NCI-H2196 treated with DMSO at 0.1 percent for 48 hours (cell line): Measurements from ENCODE around the gene OR2G3.

Source experiments
- DNase-seq: peaks from one replicate; lab custom pipeline; 2025; ENCODE audit not compliant: unreplicated experiment; lab: John Stamatoyannopoulos, UW

Gene OR2G3

DNA sequence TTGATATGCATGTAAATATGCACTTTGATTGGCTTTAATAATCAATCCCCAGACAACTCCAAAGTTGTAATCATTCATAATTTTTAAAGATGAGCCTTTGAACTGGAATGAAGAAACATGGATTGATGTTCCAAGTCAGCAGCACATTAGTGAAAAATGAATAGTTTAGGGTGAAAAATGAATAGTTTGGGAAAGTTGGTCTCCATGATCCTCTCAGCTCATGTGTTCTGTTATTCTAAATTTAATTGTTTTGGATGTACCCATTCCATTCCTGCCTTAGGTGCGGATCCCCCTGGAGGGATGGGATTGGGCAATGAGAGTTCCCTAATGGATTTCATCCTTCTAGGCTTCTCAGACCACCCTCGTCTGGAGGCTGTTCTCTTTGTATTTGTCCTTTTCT is at the start of gene OR2G3:
TSS of gene OR2G3 (plus strand) at position 301 of the 400 bp plus-strand sequence. CDS start at position 301, 0 bp downstream.
- DNase-seq, result no peak

DNA sequence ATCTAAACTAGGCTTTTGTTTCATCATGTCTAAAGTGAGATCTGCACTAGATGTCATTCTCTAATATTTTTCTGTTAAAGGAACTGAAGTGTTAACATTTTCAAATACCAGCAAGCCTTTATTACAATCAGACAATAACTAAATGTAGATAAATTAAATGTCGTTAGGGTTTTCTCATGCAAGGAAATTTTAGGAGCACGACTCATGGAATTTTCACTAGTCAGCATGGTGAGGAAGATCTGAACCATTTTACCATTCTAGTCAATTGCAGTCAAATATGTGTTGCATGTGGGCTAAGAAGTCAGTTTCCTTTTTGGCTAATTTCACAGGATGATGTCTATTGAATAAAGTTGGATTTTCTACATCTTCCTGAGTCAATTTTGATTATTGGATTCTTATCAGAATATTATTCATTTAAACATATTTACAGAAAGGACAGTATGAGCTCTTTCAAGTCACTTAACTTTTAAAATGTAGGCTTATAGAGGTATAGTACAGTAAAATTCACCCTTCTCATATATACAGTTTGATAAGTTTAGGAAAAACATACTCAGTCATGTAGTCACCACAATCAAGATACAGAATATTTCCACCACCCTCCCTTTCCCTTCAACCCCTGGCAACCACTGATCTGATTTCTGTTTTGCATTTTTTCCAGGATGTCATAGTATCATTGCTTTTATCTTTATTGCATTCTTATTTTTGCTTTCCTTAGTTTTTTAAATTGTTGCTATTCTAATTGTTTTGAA is 47.3 kb upstream of the OR2G3 start:
- no peak for DNase-seq

DNA sequence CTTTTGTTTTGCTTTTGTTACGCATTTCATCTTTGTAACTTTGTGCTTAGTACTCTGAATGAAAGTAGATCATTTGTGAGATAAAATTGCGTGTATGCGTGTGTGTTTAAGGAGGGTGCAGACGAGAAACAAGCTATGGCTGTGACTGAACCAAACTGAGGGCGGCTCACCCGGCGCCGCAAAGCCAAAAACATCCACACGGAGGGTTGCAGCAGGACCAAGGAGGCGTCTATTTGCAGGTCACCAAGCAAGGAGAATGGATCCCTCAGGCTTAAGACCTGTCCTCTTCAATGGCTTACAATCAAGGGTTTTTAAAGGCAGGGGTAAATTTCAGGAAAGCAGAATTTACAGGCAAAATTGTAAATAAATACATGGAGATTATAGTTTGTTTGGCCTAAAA is 43.7 kb upstream of the OR2G3 start:
- no peak for DNase-seq

DNA sequence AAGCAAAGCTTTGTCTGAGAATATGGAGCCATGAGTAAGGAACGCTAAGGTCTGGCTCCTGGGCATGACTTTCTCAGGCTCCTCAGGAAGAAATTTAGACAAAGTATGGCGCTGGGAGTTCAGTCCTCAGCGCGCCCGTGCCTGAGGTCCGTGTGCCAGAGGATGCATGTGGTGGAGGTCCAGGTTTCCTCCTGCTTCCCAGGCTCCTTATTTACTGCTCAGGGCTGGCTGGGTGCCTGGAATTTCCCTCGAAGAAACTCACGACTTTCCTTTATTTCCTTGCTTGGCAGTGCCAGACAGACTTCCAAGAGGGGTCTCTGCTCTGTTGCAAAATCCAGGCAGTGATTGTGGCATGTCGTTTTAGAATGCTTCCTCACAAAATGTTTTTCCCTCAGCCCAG is 43.2 kb upstream of the OR2G3 start:
- DNase-seq, result no peak

DNA sequence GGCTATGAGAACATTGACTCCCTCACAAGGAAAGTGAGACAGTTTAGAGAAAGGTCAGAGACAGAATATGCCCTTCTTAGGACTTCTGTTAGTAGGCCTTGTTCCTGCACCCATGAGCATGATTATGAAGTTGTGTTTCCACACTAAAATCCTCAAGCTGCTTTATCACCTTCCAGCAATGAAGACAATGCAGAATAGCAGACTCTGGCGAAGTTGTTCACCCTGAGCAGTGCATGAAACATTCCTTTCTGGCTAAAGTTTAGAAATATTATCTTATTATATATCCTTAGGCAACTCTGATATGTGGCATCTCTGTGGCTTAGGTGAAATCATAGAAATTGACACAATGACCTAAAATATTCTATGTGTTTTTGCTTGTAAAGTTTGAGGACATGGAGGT is 31.1 kb upstream of the OR2G3 start:
- no peak for DNase-seq

DNA sequence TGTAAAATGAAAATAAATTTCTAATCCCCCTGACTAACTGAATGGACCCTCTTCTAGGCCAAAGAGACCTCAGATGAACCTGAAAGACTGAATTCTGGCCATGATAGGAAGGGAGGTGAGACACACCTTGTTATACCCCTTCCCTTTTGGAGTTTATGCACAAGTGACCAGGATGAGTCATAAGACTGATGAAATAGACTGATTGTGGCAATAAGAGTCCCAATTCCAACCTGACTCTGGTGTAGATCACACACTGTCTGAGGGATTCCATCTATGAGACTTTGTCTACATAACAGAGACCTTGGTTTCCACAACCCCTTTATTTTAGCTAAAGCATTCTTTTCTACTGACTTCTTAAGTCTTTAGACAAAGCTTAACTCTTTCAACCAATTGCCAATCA is 30.7 kb upstream of the OR2G3 start:
- no peak for DNase-seq

DNA sequence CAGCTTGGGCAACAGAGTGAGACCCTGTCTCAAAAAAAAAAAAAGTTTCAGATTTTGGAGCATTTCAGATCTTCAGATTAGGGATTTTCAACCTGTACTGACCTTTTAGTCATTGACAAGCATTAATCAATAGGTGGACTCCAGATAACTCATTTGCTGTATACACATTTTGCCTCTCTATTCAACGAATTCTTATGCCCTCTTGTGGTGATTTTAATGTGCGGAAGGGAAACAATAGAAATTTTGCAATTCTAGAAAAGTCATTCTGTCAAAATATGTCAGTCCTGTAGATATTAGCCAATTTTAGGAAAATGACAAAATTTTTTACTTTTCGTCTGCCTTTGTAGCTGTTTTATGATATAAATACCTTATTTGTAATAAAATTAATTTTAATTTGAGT is 28.9 kb upstream of the OR2G3 start:
- DNase-seq, result no peak

DNA sequence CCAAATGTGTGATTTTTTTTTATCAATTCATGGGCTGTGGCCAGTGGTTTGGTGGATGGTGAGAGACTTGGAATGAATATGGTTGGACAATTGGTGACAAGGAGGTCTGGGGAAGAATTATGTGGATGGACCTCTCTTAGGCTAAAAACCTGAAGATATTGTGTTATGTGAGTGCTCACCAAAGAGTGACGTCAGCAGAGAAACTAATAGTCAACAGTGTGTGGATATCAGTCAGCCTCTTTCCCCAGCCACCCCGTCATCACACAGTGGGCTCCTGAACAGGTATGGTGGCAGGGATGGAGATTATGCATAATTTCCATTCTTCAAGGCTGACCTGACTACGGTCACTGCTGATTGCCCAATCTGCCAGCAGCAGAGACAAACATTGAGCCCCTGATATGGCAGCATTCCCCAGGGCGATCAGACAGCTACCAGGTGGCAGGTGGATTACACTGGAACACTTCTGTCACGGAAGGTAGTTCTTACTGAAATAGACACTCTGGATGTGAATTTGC is 26.4 kb upstream of the OR2G3 start:
- DNase-seq, result no peak

DNA sequence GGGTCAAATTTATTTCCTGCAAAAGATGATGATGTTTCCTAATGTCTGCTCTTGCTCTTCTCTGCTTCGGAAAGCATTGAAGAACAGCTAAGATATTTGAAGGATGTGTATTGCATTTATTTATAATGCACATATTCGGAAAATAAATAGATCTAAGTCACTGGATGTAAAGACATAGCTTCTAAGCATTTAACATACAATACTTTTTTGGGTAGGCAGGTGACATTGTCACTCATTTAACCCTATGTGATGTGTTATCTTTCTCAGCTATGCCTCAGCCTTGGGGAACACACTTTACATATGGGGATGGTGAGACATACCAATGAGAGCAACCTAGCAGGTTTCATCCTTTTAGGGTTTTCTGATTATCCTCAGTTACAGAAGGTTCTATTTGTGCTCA is 17.3 kb upstream of the OR2G3 start, which contains the start of gene OR2G2:
TSS of gene OR2G2 (plus strand) at position 301 of the 400 bp plus-strand sequence. CDS start at position 301, 0 bp downstream.
- no peak for DNase-seq

DNA sequence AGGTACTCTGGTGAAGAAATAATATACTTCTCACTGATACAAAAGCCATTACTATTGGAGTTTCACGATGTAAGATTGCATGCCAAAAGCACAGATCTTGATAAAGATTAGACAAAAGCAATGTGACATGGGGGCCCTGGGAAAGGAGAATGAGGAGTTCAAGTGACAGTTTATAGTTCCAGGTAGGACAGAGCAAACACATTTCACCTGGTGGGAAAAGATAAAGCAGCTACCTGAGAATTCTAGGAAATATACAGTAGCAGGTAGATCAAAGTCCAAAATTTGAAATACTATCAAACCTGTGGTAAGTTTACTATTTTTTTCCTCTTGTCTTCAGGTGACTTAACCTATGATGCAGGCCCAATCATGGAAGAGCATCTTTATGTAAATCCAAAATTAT is 8.0 kb downstream of the OR2G3 start:
- no peak for DNase-seq

DNA sequence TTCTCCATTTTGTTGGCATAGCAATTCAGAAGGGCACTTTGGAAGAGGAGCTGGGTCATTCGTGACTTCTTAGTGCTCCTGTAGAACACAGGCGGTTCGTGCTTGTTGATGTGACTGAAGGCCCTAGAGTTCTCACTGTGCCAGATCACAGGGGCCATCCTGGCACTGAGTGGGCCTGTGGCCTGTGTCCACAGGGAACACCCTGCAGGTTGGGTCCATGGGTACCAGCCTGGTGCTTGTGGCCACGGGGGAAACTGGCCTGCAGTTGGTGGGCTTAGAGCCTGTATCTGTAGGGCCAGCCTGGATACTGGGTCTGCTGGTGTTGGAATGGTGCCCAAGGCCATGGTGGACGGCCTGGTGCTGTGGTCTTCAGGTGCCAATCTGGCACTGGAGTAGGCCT is 9.2 kb downstream of the OR2G3 start:
- no peak for DNase-seq

DNA sequence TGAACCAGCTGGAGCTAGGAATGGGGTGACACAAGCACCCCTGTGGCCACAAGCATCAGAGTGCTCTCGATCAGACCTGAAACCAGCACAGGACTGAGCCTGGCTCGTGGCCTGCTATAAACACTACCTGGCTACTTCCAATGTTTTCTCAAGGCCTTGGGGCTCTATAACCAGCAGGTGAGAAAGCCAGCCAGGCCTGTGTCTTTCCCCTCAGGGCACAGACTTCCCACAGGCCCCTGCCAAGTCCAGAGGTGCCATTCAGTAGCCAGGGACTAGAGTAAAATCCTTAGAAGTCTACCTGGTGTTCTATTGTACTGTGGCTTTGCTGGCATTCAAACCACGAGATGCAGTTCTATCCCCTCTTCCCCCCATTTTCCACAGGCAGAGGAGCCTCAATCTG is 22.6 kb downstream of the OR2G3 start:
- no peak for DNase-seq

DNA sequence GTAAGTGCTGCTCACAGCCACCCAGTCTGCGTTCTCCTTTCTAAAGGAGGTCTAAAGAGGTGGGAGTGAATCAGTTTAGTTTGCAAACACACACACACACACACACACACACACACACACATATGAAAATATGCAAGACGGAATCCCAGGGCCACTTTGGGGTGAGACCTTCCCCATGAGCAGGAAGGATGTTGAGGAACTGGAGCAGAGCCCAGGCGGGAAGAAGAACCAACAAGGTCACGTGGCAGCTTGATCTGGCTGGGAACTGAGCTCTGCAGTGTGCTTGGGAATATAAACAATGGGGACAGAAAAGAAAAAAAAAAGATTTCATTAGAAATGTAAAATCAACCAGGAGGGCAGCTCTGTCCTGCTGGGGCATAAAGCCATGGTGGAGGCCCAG is 32.6 kb downstream of the OR2G3 start:
- no peak for DNase-seq

DNA sequence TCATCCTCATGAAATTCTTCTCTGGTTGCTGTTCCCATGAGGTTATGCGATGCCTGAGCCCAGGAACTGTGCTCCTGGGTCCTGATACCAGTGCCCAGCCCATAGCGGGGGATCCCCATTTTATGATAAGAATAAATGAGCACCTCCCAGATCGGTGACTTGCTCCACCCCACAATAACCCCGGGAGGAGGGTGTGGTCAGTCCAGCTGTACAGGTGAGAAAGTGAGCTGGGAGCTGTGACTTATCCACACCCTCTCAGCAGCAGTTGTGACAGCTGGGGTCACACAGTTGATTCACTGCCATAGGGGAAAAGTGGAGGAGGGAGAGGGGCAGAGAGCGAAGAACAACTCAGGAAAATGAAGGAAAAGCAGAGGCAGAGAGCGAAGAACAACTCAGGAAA is 33.4 kb downstream of the OR2G3 start:
- no peak for DNase-seq

DNA sequence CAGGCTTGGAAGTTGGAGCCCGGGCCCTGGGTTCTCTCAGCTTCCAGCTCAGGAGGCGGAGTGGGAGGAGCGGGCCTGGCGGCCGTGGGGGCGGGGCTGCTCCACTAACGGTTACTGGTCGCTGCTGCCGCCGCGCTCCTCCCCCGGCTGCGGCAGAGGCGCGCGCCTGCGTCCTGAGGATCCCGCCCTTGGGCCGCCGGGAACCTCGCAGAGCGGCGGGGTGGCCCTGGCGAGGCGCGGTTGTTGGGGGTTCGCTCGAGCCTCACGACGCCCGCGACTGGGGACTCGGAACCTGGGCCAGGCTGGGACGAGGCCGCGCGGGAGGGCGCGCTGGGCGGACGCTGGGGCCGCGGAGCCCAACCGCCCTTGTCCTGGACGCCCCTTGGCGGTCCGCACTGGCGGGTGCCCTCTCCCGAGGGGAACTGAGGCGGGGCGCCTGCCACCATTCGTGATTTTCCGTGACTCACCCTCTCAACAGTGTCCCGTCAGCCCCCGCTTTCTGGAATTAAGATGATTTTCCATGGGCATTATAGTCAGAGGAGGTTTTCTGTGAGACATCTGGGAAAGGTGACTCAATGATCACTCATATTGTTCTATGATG is 34.1 kb downstream of the OR2G3 start:
- DNase-seq, result no peak

DNA sequence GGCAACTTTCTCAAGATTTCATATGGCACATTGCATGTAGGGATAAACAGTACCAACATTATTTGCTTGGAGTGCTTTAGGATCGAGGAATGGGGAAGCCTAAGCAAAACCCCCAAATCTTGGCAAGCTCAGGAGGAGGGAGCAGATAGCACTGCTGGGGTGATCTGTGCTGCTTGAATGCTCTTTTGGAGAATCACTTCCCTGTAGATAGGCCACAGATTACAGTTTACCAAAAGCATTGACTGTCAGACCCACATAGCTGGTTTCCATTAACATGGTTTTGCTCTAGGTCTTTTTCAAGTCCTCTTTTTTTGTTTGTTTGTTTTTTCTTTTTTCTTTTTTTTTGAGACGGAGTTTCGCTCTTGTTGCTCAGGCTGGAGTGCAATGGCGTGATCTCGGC is 37.4 kb downstream of the OR2G3 start:
- DNase-seq, result no peak

DNA sequence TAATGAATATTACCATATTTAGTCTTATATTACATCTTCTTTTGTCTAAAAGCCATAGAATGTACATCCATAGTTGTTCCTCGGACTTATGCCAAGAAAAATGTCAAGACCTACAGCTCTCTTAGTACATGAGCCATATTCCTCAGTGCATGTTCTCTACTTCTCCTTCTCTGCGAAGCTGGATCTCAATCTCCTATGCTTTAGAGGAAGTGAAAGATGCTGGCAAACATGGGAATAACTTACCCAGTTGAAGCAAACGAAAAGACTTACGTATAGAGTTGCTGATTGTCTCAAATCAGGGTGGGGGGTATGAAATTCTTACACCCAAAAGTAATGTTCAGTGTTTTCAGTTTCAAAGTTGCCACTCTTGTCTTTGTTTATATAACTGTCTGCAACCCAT is 41.5 kb downstream of the OR2G3 start:
- no peak for DNase-seq

DNA sequence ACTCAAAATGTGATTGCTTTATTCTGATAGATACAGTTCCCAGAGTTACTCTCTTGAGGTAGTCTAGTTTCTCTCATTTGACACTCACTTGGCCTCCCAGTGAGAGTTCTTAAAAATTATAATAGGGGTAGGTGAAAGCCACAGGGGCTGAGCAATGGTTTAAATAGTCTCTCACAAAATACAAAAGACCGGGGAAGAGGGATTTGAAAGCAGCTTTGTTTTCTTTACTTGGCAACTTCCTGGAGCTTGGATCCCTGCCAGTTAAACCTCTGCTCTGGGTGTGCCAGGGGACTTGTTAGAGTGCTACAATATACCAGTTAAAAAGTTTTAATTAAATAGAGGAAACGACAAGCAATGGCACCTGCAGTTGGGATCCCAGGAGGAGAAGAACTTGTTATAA is 42.5 kb downstream of the OR2G3 start:
- DNase-seq, result no peak

DNA sequence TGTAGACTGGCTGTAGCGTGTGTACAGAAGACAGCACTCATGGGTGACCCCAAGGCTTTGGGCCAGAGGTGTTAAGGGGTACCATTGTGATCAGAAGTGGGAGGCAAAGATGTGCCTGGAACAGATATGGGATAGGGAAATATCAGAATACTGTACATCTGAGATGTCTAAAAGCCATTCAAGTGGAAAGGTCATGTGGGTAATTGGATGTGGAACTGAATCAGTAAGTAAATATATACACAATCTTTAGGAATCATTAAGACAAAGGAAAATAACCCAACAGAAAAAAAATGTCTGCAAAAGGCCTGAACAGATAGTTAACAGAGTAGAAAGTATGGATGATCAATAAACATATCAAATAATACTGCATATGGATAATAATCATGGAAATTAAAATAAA is 47.7 kb downstream of the OR2G3 start:
- no peak for DNase-seq
